CD4-positive, alpha-beta T cell (primary cell): ENCODE measurements around the gene SSBP4. TPM values are rescaled to one million over a fixed set of nuclear protein-coding genes. Genes with fewer than 3 reads are reported as not detected.

Experiments
- ATAC-seq: fragments of 200-7000 bp; cut with Tn5 transposase; one replicate; pipeline ENCODE4 v1.10.0; 2022; ENCODE audit warnings: mild to moderate bottlenecking; ENCODE audit not compliant: poor library complexity
- CTCF ChIA-PET: fragments of 350-600 bp; sonication (Branson Sonifier 250); formaldehyde crosslinking; loops from one replicate; lab custom pipeline; 2021; ENCODE audit warnings: antibody characterized with exemption, inconsistent platforms; lab: Charles Lee
- POLR2A ChIA-PET: fragments of 350-600 bp; sonication (Branson Sonifier 250); formaldehyde crosslinking; loops from one replicate; lab custom pipeline; 2021; ENCODE audit warnings: antibody characterized with exemption, inconsistent platforms; lab: Charles Lee
- DNase-seq, 14 experiments: peaks; one replicate each; pipeline ENCODE4 v3.0.0-alpha.2; 2013 to 2020; ENCODE audit warnings: mixed read lengths in 2 of 14
- H3K27ac ChIP-seq, 2 donors: one replicate each; pipeline versions ENCODE4 v1.5.1 to v1.7.0; 2013; ENCODE audit warnings: low read length in 2 of 2, low read depth in 1 of 2, mild to moderate bottlenecking in 1 of 2
- H3K27me3 ChIP-seq, 2 experiments: 1 replicate in 1 of 2; 2 replicates in 1 of 2; pipeline versions ENCODE4 v1.6.1 to v1.7.0; 2013; ENCODE audit warnings: low read length in 2 of 2, control low read depth in 1 of 2, mild to moderate bottlenecking in 1 of 2, moderate library complexity in 1 of 2; ENCODE audit not compliant: insufficient read depth in 2 of 2, control insufficient read depth in 1 of 2
- H3K36me3 ChIP-seq: one replicate; pipeline ENCODE4 v1.6.1; 2013; ENCODE audit warnings: low read length, control low read depth; ENCODE audit not compliant: insufficient read depth
- H3K4me1 ChIP-seq: one replicate; pipeline ENCODE4 v1.6.1; 2013; ENCODE audit warnings: low read length, control low read depth; ENCODE audit not compliant: insufficient read depth
- H3K4me3 ChIP-seq: one replicate; pipeline ENCODE4 v1.5.1; 2013; ENCODE audit warnings: mild to moderate bottlenecking, low read length, moderate library complexity
- H3K9me3 ChIP-seq, 2 experiments: 1 replicate in 1 of 2; 2 replicates in 1 of 2; pipeline versions ENCODE4 v1.6.1 to v1.7.0; 2013; ENCODE audit warnings: low read length in 2 of 2, mild to moderate bottlenecking in 2 of 2, control low read depth in 1 of 2, moderate library complexity in 1 of 2; ENCODE audit not compliant: control insufficient read depth in 1 of 2, insufficient read depth in 1 of 2
- H3K27ac Mint-ChIP-seq: one replicate; pipeline ENCODE4 v1.8.0; 2020; ENCODE audit warnings: mixed read lengths
- H3K27me3 Mint-ChIP-seq: one replicate; pipeline ENCODE4 v1.8.0; 2021; ENCODE audit warnings: mixed read lengths
- H3K36me3 Mint-ChIP-seq: one replicate; pipeline ENCODE4 v1.8.0; 2021; ENCODE audit warnings: low read depth, mixed read lengths
- H3K4me1 Mint-ChIP-seq: one replicate; pipeline ENCODE4 v1.8.0; 2021; ENCODE audit warnings: low read depth, mixed read lengths
- H3K4me3 Mint-ChIP-seq: one replicate; pipeline ENCODE4 v1.8.0; 2020; ENCODE audit warnings: mild to moderate bottlenecking, mixed read lengths
- H3K9me3 Mint-ChIP-seq: one replicate; pipeline ENCODE4 v1.8.0; 2020; ENCODE audit warnings: mixed read lengths
- CTCF ChIP-seq: fragments of 200-600 bp; IDR thresholded peaks from one replicate; pipeline ENCODE4 v1.8.0; 2022; ENCODE audit warnings: antibody characterized with exemption, mild to moderate bottlenecking
- intact Hi-C, 2 experiments: fragments of 100-400 bp; cut with DNase I in 1 of 2; cut with micrococcal nuclease in 1 of 2; formaldehyde crosslinking; loops; one replicate each; pipeline versions ENCODE4 v1.15.1 to v1.9.0; 2023 to 2025; cut with DNase I, micrococcal nuclease
- total RNA-seq, 174 experiments: library from RNA in 2 of 174; stranded (reverse) in 2 of 174; gene quantifications; one replicate each; pipeline ENCODE4 v1.2.3 and lab custom pipeline; 2021 to 2026

SSBP4 gene
- total RNA-seq, 2 experiments from 2014 or later, result 44.0 to 50.9 TPM

- Histone ChIP-seq H3K27me3 (no peaks in the 10 kb centered on the region), H3K4me1 (peaks cover 73% of the 10 kb centered on the region), H3K36me3 (peaks cover 27% of the 10 kb centered on the region), H3K27ac (no peak overlapping the region), H3K9me3 (no peaks in the 10 kb centered on the region), H3K4me3 (no peak overlapping the region)
- Mint-ChIP-seq H3K27ac (no peak overlapping the region), H3K4me1 (peaks cover 29% of the 10 kb centered on the region), H3K9me3 (no peaks in the 10 kb centered on the region), H3K36me3 (no peaks in the 10 kb centered on the region), H3K27me3 (no peaks in the 10 kb centered on the region), H3K4me3 (no peak overlapping the region)
- CTCF ChIA-PET, result interaction anchor here (1.2 kb wide), 1 partner anchor 88 kb away, joined by 3 read pairs; no protein-coding TSS in a partner anchor
- POLR2A ChIA-PET, result interaction anchor here (1.4 to 1.6 kb wide), 2 partner anchors 9 to 12 kb away, joined by 3 to 9 read pairs; partner anchors contain the start of gene SSBP4
- ATAC-seq, result no peak
- no peak for TF ChIP-seq CTCF
- peak in 1 of 14 experiments; percentile 45 for DNase-seq
- intact Hi-C loops, result no loop called here
Observed at GRCh38 chr19:18431351-18432197, 12.4 kb downstream of the SSBP4 start.

GRCh38 chr19:18432275-18433014 is 13.2 kb downstream of the SSBP4 start:
- Histone ChIP-seq H3K36me3 (peaks cover 22% of the 10 kb centered on the region), H3K9me3 (no peaks in the 10 kb centered on the region), H3K4me3 (peak overlapping the region; percentile 48), H3K27me3 (no peaks in the 10 kb centered on the region), H3K27ac (no peak overlapping the region), H3K4me1 (peaks cover 72% of the 10 kb centered on the region)
- Mint-ChIP-seq H3K36me3 (no peaks in the 10 kb centered on the region), H3K9me3 (no peaks in the 10 kb centered on the region), H3K4me3 (peak overlapping the region; percentile 77), H3K4me1 (peaks cover 29% of the 10 kb centered on the region), H3K27ac (no peak overlapping the region), H3K27me3 (no peaks in the 10 kb centered on the region)
- POLR2A ChIA-PET, result interaction anchor here (1.4 to 1.6 kb wide), 2 partner anchors 8 to 13 kb away, joined by 3 to 9 read pairs; partner anchors contain the start of gene SSBP4
- intact Hi-C loops, result no loop called here
- no peak for ATAC-seq
- TF ChIP-seq CTCF, result no peak
- CTCF ChIA-PET, result interaction anchor here (1.2 kb wide), 1 partner anchor 87 kb away, joined by 3 read pairs; no protein-coding TSS in a partner anchor
- DNase-seq, result no peak

GRCh38 chr19:18433015-18433691 is 14.0 kb downstream of the SSBP4 start:
- ChIA-PET CTCF (no interaction called here), POLR2A (no interaction called here)
- no peak for TF ChIP-seq CTCF
- peaks cover 18% of the 10 kb centered on the region for H3K36me3 ChIP-seq
- intact Hi-C loops, result no loop called here
- DNase-seq (peak in 7 of 14 experiments; percentile 36 to 73 (median 48)), ATAC-seq (peak; percentile 26)
- Mint-ChIP-seq H3K27ac (no peak overlapping the region), H3K9me3 (no peaks in the 10 kb centered on the region), H3K4me3 (peak overlapping the region; percentile 77), H3K36me3 (no peaks in the 10 kb centered on the region), H3K4me1 (peaks cover 29% of the 10 kb centered on the region), H3K27me3 (no peaks in the 10 kb centered on the region)
- H3K27ac ChIP-seq, result no peak overlapping the region
- peak overlapping the region; percentile 48 for H3K4me3 ChIP-seq
- no peaks in the 10 kb centered on the region for H3K9me3 ChIP-seq
- H3K4me1 ChIP-seq, result peaks cover 72% of the 10 kb centered on the region
- H3K27me3 ChIP-seq, result no peaks in the 10 kb centered on the region
